MCF 10A (cell line): Measurements from ENCODE around the gene BSCL2. TPM values are rescaled to one million over a fixed set of nuclear protein-coding genes. Genes with fewer than 3 reads are reported as not detected.

Experiments
- BruUV-seq: library from RNA; stranded (reverse); fragments of 400-500 nt; replicated peaks from 2 replicates; lab custom pipeline; 2021; lab: Mats Ljungman, UMichigan
- CTCF ChIA-PET: fragments of 300-600 bp; sonication (Branson Sonifier 250); formaldehyde crosslinking; extraction: SDS; loops from one replicate; lab custom pipeline; 2021; ENCODE audit warnings: antibody characterized with exemption, inconsistent platforms; lab: Yijun Ruan, JAX
- POLR2A ChIA-PET: fragments of 300-600, 350-650 bp; sonication (Branson Sonifier 250); formaldehyde crosslinking; extraction: SDS; loops from one replicate; lab custom pipeline; 2020; ENCODE audit warnings: antibody characterized with exemption, inconsistent platforms; lab: Yijun Ruan, JAX
- DNase-seq: peaks from one replicate; pipeline ENCODE4 v3.0.0-alpha.2; 2018; ENCODE audit not compliant: unreplicated experiment
- H3K27ac Mint-ChIP-seq: one replicate; pipeline ENCODE4 v1.8.0; 2022; ENCODE audit warnings: mild to moderate bottlenecking, low read depth, mixed read lengths; ENCODE audit not compliant: unreplicated experiment
- H3K27me3 Mint-ChIP-seq: one replicate; pipeline ENCODE4 v1.8.0; 2022; ENCODE audit warnings: mixed read lengths; ENCODE audit not compliant: insufficient read depth, unreplicated experiment
- H3K36me3 Mint-ChIP-seq: one replicate; pipeline ENCODE4 v1.8.0; 2022; ENCODE audit warnings: mild to moderate bottlenecking, moderate library complexity, mixed read lengths; ENCODE audit not compliant: insufficient read depth, unreplicated experiment
- H3K4me1 Mint-ChIP-seq: one replicate; pipeline ENCODE4 v1.8.0; 2022; ENCODE audit warnings: mixed read lengths; ENCODE audit not compliant: insufficient read depth, unreplicated experiment
- H3K4me3 Mint-ChIP-seq: one replicate; pipeline ENCODE4 v1.8.0; 2022; ENCODE audit warnings: mild to moderate bottlenecking, moderate library complexity, mixed read lengths; ENCODE audit not compliant: unreplicated experiment
- H3K9me3 Mint-ChIP-seq: one replicate; pipeline ENCODE4 v1.8.0; 2022; ENCODE audit warnings: mixed read lengths; ENCODE audit not compliant: unreplicated experiment
- CTCF ChIP-seq: fragments of 200-600 bp; IDR thresholded peaks from one replicate; pipeline ENCODE4 v1.8.0; 2022; ENCODE audit warnings: antibody characterized with exemption, mild to moderate bottlenecking; ENCODE audit not compliant: unreplicated experiment
- intact Hi-C: fragments of 100-400 bp; cut with micrococcal nuclease; formaldehyde crosslinking; loops from 2 replicates; pipeline ENCODE4 v1.14.1; 2022
- total RNA-seq: library from RNA; stranded (reverse); gene quantifications from 2 replicates; pipeline ENCODE4 v1.2.3, GENCODE V29; 2022

Gene BSCL2
- total RNA-seq, 1 experiment from 2014 or later: 33.1 TPM

GRCh38 chr11:62726156-62726914 is 19.1 kb upstream of the BSCL2 start:
- Mint-ChIP-seq H3K27ac (peak overlapping the region; percentile 97), H3K9me3 (no peaks in the 10 kb centered on the region), H3K4me3 (peak overlapping the region; percentile 92), H3K27me3 (no peaks in the 10 kb centered on the region), H3K36me3 (peaks cover 64% of the 10 kb centered on the region), H3K4me1 (peaks cover 16% of the 10 kb centered on the region)
- no peak for DNase-seq
- TF ChIP-seq CTCF: no peak
- intact Hi-C loops: no loop called here
- ChIA-PET CTCF (interaction anchor here (0.7 to 3.1 kb wide), 3 partner anchors 21 to 58 kb away, joined by 3 to 22 read pairs (median 3); no protein-coding TSS in a partner anchor), POLR2A (interaction anchor here (0.6 to 10.3 kb wide), 30 partner anchors 14 to 1501 kb away, joined by 3 to 197 read pairs (median 19); partner anchors contain the start of genes AHNAK, B3GAT3, BSCL2 and C11orf98)
- no TSS peak for BruUV-seq

- ChIA-PET POLR2A (interaction anchor here (0.7 to 10.3 kb wide), 18 partner anchors 13 to 156 kb away, joined by 3 to 197 read pairs (median 37); partner anchors contain the start of genes B3GAT3, BSCL2, C11orf98 and CSKMT), CTCF (interaction anchor here (0.7 to 3.1 kb wide), 3 partner anchors 20 to 58 kb away, joined by 3 to 22 read pairs (median 3); no protein-coding TSS in a partner anchor)
- Mint-ChIP-seq H3K27ac (peak overlapping the region; percentile 97), H3K4me3 (peak overlapping the region; percentile 92), H3K27me3 (no peaks in the 10 kb centered on the region), H3K9me3 (no peaks in the 10 kb centered on the region), H3K4me1 (peaks cover 16% of the 10 kb centered on the region), H3K36me3 (peaks cover 70% of the 10 kb centered on the region)
- peak; percentile 47 for DNase-seq
- BruUV-seq: no TSS peak
- TF ChIP-seq CTCF: no peak
- intact Hi-C loops: no loop called here
Measured at GRCh38 chr11:62725646-62726045, 18.4 kb upstream of the BSCL2 start.

GRCh38 chr11:62724171-62724570 is 16.9 kb upstream of the BSCL2 start:
- peaks cover 79% of the 10 kb centered on the region for H3K36me3 Mint-ChIP-seq
- intact Hi-C loops: no loop called here
- peak overlapping the region; percentile 69 for H3K27ac Mint-ChIP-seq
- no peaks in the 10 kb centered on the region for H3K9me3 Mint-ChIP-seq
- peak overlapping the region; percentile 92 for H3K4me3 Mint-ChIP-seq
- no peaks in the 10 kb centered on the region for H3K27me3 Mint-ChIP-seq
- ChIA-PET CTCF (interaction anchor here (0.6 to 2.2 kb wide), 8 partner anchors 14 to 331 kb away, joined by 3 to 11 read pairs (median 4); no protein-coding TSS in a partner anchor), POLR2A (interaction anchor here (0.8 to 10.3 kb wide), 19 partner anchors 12 to 171 kb away, joined by 3 to 197 read pairs (median 6); partner anchors contain the start of genes BSCL2, C11orf98, CSKMT and EEF1G)
- TF ChIP-seq CTCF: no peak
- BruUV-seq: no TSS peak
- no peak for DNase-seq
- H3K4me1 Mint-ChIP-seq: peaks cover 20% of the 10 kb centered on the region

DNA sequence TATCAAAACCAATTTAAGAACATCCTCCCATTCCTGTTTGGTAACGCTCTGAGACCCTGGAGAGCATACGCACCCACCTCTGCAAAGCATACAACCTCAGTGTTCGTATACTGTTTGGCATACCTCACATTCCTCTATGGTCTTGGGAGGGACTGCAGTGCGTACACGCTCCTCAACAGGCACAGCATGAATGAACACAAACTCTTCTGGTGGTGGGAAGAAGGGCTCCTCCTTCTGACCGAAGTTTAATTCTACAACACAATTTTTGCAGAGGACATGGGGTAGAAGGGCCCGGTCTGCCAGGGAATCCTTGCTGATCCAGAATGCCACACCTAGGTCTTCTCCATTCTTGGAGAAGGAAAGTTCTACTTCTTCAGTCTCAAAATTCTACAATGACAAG is 14.8 kb upstream of the BSCL2 start:
- Mint-ChIP-seq H3K27me3 (no peaks in the 10 kb centered on the region), H3K4me1 (peaks cover 24% of the 10 kb centered on the region), H3K36me3 (peaks cover 89% of the 10 kb centered on the region), H3K4me3 (no peak overlapping the region), H3K27ac (no peak overlapping the region), H3K9me3 (no peaks in the 10 kb centered on the region)
- DNase-seq: no peak
- intact Hi-C loops: no loop called here
- TSS peak; percentile 36 for BruUV-seq
- no peak for TF ChIP-seq CTCF
- CTCF ChIA-PET: no interaction called here
- POLR2A ChIA-PET: interaction anchor here (10.3 kb wide), 1 partner anchor 10 kb away, joined by 197 read pairs; the partner anchor contains the start of genes BSCL2 and GNG3
